Vagina (tissue), 2 donors: ENCODE measurements around the gene FAM20A. TPM values are rescaled to one million over a fixed set of nuclear protein-coding genes. Genes with fewer than 3 reads are reported as not detected.

ENCODE experiments used
- DNase-seq, 2 donors: peaks; one replicate each; pipeline ENCODE4 v3.0.0-alpha.2; 2017; ENCODE audit errors: extremely low spot score in 2 of 2
- H3K27ac ChIP-seq: fragments of 200-600 bp; sonication (generic); one replicate; pipeline ENCODE4 v1.5.1; 2019
- H3K27me3 ChIP-seq: fragments of 200-600 bp; sonication (generic); one replicate; pipeline ENCODE4 v1.5.1; 2019
- H3K36me3 ChIP-seq, 2 donors: fragments of 200-600 bp; sonication (generic); one replicate each; pipeline ENCODE4 v1.5.1; 2017 to 2019
- H3K4me1 ChIP-seq: fragments of 200-600 bp; sonication (generic); one replicate; pipeline ENCODE4 v1.5.1; 2019
- H3K4me3 ChIP-seq, 2 donors: fragments of 200-600 bp; sonication (generic); 1 replicate in 1 of 2; 2 replicates in 1 of 2; pipeline ENCODE4 v1.5.1; 2016 to 2019
- H3K9me3 ChIP-seq: fragments of 200-600 bp; sonication (generic); one replicate; pipeline ENCODE4 v1.5.1; 2019
- POLR2A ChIP-seq, 2 donors: fragments of 450-650 bp; IDR thresholded peaks; one replicate each; pipeline ENCODE4 v1.6.1; 2017; ENCODE audit warnings: antibody characterized with exemption in 2 of 2, mild to moderate bottlenecking in 2 of 2, moderate library complexity in 2 of 2
- POLR2AphosphoS5 ChIP-seq, 2 donors: sonication (generic); formaldehyde crosslinking; IDR thresholded peaks; one replicate each; pipeline ENCODE4 v1.9.0; 2017; ENCODE audit warnings: antibody characterized with exemption in 2 of 2, mild to moderate bottlenecking in 2 of 2, low read depth in 1 of 2; ENCODE audit not compliant: insufficient read depth in 1 of 2
- intact Hi-C: fragments of 100-400 bp; cut with DNase I; formaldehyde crosslinking; loops from one replicate; pipeline ENCODE4 v1.15.1; 2023
- total RNA-seq: library from RNA; depleted of rRNA; stranded (reverse); fragments of >200 nt; gene quantifications from one replicate; pipeline ENCODE4 v1.2.3, GENCODE V29; 2016
- TF ChIP-seq, protein P1 (sequence below), 3 experiments: fragments of 450-650 bp in 2 of 3; fragments of 200-600 bp in 1 of 3; sonication (generic) in 1 of 3; IDR thresholded peaks; one replicate each; pipeline ENCODE4 v1.5.1; 2017 to 2019; ENCODE audit warnings: antibody characterized with exemption in 3 of 3, mild to moderate bottlenecking in 2 of 3, moderate library complexity in 2 of 3

FAM20A gene
- total RNA-seq, 1 donor from 2014 or later: 16.2 TPM

DNA sequence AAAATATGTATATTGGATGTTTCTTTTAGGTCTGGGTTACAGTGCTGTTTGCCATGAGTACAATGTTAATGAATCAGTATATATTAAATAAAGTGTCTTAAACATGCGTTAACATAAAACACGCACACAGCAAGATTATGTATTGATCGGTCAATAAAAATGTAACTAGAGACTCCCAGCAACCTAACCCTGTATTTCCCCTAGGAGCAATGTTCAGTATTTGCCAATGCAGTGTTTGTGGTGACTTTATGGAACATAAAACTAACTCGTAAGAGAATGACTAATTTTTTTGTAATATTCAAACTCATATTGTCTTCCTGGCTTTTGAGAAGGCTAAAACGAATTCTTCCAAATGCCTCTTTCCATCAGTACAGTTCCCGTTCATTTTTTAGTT, 66.5 kb downstream of the FAM20A start:
- DNase-seq: no peak
- Histone ChIP-seq H3K36me3 (peaks cover 0 to 33% of the 10 kb centered on the region in 2 donors), H3K27me3 (no peaks in the 10 kb centered on the region)

DNA sequence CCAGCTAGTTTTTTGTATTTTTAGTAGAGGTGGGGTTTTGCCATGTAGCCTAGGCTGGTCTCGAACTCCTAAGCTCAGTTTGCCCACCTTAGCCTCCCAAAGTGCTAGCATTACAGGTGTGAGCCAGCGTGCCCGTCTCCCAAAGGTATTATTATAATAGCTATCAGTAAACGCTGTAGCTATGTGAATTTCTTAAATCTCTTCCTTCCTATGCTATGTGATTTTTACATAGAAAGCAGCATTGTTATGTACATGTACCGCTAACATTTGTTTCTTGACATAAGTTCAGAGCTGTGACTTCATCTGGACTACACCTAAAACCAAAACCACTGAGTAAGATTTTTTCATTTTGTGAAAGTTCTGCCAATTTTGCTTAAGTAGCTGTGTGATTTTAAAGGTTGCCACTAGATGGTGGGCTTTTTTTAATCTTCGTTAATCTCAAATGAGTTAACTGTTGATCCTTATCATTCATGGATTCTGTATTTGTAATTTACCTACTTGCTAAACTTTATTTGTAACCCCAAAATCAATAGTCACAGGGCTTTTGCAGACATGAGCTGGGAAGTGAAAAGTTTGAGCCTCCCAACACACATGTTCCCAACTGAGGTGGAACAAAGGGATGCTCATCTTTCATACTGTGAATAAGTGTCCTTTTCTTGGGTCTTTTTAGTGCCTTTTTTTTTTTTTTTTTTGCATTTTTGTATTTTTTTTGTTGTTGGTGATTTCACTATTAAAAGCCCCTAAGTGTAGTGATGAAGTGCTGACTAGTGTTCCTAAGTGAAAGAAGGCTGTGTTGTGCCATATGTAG, 67.1 kb downstream of the FAM20A start:
- Histone ChIP-seq H3K4me1 (no peaks in the 10 kb centered on the region), H3K27me3 (no peaks in the 10 kb centered on the region), H3K27ac (no peak overlapping the region), H3K36me3 (peaks cover 0 to 39% of the 10 kb centered on the region in 2 donors), H3K9me3 (no peaks in the 10 kb centered on the region), H3K4me3 (no peak overlapping the region)
- no peak for DNase-seq
- TF ChIP-seq POLR2A (IDR thresholded peaks at IDR 0.05): no peak
- TF ChIP-seq, protein P1, sequence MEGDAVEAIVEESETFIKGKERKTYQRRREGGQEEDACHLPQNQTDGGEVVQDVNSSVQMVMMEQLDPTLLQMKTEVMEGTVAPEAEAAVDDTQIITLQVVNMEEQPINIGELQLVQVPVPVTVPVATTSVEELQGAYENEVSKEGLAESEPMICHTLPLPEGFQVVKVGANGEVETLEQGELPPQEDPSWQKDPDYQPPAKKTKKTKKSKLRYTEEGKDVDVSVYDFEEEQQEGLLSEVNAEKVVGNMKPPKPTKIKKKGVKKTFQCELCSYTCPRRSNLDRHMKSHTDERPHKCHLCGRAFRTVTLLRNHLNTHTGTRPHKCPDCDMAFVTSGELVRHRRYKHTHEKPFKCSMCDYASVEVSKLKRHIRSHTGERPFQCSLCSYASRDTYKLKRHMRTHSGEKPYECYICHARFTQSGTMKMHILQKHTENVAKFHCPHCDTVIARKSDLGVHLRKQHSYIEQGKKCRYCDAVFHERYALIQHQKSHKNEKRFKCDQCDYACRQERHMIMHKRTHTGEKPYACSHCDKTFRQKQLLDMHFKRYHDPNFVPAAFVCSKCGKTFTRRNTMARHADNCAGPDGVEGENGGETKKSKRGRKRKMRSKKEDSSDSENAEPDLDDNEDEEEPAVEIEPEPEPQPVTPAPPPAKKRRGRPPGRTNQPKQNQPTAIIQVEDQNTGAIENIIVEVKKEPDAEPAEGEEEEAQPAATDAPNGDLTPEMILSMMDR (IDR thresholded peaks at IDR 0.05): peak in 1 of 3 experiments; percentile 9
- intact Hi-C loops: loop anchor here (5.0 kb wide), 1 partner anchor 223 kb away; no protein-coding TSS in a partner anchor

More for the DNA sequence above, 66.5 kb downstream of the FAM20A start:
- no peak overlapping the region for H3K4me3 ChIP-seq
- H3K4me1 ChIP-seq: peaks cover 3% of the 10 kb centered on the region
- H3K9me3 ChIP-seq: no peaks in the 10 kb centered on the region
- intact Hi-C loops: loop anchor here (5.0 kb wide), 1 partner anchor 223 kb away; no protein-coding TSS in a partner anchor
- H3K27ac ChIP-seq: no peak overlapping the region
- TF ChIP-seq POLR2AphosphoS5 (IDR thresholded peaks at IDR 0.05; ENCODE audit: insufficient read depth in 1 of 2, low read depth in 1 of 2) (no peak), POLR2A (IDR thresholded peaks at IDR 0.05) (no peak)
- TF ChIP-seq, protein P1 (IDR thresholded peaks at IDR 0.05): no peak

DNA sequence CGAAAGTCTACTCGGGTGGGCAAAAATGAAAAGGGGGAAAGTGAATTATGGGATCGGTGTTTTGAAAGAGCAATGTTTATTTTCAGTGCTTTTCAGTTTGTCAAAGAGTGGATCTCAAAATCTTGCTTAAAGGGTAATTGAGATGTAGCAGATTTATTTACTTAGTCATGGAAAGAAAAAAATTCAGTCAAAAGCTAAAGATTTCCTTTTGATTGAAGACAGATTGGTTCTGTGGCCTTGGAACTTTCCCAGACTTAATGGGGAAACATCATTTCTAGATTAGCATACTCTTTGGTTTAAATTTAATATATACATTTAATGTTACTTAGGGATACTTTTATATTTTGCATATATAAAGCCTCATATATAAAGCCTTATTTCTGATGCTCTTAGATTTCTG, 68.3 kb downstream of the FAM20A start:
- Histone ChIP-seq H3K9me3 (no peaks in the 10 kb centered on the region), H3K27me3 (no peaks in the 10 kb centered on the region), H3K36me3 (peaks cover 0 to 51% of the 10 kb centered on the region in 2 donors), H3K4me3 (no peak overlapping the region), H3K27ac (no peak overlapping the region), H3K4me1 (no peaks in the 10 kb centered on the region)
- DNase-seq: no peak
- TF ChIP-seq POLR2AphosphoS5 (IDR thresholded peaks at IDR 0.05; ENCODE audit: insufficient read depth in 1 of 2, low read depth in 1 of 2) (no peak), POLR2A (IDR thresholded peaks at IDR 0.05) (no peak)
- TF ChIP-seq, protein P1 (IDR thresholded peaks at IDR 0.05): no peak
- intact Hi-C loops: loop anchor here (5.0 kb wide), 1 partner anchor 224 kb away; no protein-coding TSS in a partner anchor

DNA sequence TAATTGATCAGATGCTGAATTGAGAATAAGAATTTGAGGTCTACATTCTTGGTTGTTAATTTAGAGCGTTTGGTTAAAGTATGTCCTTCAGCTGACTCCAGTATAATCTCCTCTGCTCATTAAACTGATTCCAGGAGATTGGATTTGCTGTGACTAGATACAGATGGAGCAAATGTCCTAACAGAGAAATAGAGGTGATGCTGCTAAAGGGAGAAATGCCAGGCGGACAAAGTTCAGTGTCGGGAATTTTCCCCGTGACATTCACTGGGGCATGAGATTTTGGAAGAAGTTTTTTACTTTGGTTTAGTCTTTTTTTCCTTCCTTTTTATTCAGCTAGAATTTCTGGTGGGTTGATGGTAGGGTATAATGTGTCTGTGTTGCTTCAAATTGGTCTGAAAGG, 69.9 kb downstream of the FAM20A start:
- Histone ChIP-seq H3K27ac (no peak overlapping the region), H3K27me3 (no peaks in the 10 kb centered on the region), H3K4me1 (no peaks in the 10 kb centered on the region), H3K9me3 (no peaks in the 10 kb centered on the region), H3K36me3 (peaks cover 0 to 52% of the 10 kb centered on the region in 2 donors), H3K4me3 (no peak overlapping the region)
- TF ChIP-seq, protein P1 (IDR thresholded peaks at IDR 0.05): no peak
- no peak for TF ChIP-seq POLR2A (IDR thresholded peaks at IDR 0.05)
- TF ChIP-seq POLR2AphosphoS5 (IDR thresholded peaks at IDR 0.05; ENCODE audit: insufficient read depth in 1 of 2, low read depth in 1 of 2): no peak
- intact Hi-C loops: loop anchor here (5.0 kb wide), 1 partner anchor 226 kb away; no protein-coding TSS in a partner anchor
- DNase-seq: no peak

DNA sequence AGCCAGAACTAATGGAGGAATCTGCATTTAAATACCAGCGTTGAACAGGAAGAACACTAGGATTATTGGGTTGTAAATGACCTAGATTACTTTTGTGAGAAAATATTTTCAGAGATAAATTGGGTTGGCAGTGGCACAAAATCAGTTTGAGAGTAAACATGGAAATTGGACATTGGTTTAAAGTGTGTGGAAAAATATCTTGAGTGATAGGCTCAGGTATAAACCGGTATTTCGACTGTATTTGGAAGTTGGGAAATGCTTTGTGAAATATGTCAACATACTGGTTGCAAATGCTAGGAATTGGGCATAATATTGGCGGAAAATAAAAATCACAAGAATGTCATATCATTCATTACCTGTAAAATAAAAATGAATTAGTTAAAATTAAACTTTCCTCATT, 73.9 kb downstream of the FAM20A start:
- no peaks in the 10 kb centered on the region for H3K27me3 ChIP-seq
- no peaks in the 10 kb centered on the region for H3K4me1 ChIP-seq
- TF ChIP-seq POLR2A (IDR thresholded peaks at IDR 0.05) (no peak), POLR2AphosphoS5 (IDR thresholded peaks at IDR 0.05; ENCODE audit: insufficient read depth in 1 of 2, low read depth in 1 of 2) (no peak)
- TF ChIP-seq, protein P1 (IDR thresholded peaks at IDR 0.05): no peak
- H3K36me3 ChIP-seq: peaks cover 0 to 75% of the 10 kb centered on the region in 2 donors
- no peak for DNase-seq
- H3K9me3 ChIP-seq: no peaks in the 10 kb centered on the region
- no peak overlapping the region for H3K27ac ChIP-seq
- intact Hi-C loops: no loop called here
- H3K4me3 ChIP-seq: no peak overlapping the region
